NT2/D1 (cell line): ENCODE data around the gene GAS7.

Experiments
- DNase-seq: peaks from one replicate; pipeline ENCODE4 v3.0.0-alpha.2; 2011; ENCODE audit warnings: low read depth, low spot score
- H3K27me3 ChIP-seq: 2 replicates; pipeline ENCODE4 v1.6.0; 2011; ENCODE audit warnings: mild to moderate bottlenecking; ENCODE audit not compliant: insufficient read length, insufficient read depth
- H3K36me3 ChIP-seq: 2 replicates; pipeline ENCODE4 v1.6.1; 2011; ENCODE audit warnings: mild to moderate bottlenecking, low read length, mixed read lengths; ENCODE audit not compliant: insufficient read depth, insufficient read length
- H3K4me1 ChIP-seq: 2 replicates; pipeline ENCODE4 v1.5.1; 2011; ENCODE audit not compliant: insufficient read depth, insufficient read length
- H3K4me3 ChIP-seq: 2 replicates; pipeline ENCODE4 v1.5.1; 2011; ENCODE audit warnings: low read depth; ENCODE audit not compliant: insufficient read length
- H3K9ac ChIP-seq: 2 replicates; pipeline ENCODE4 v1.6.0; 2011; ENCODE audit warnings: low read depth; ENCODE audit not compliant: insufficient read length
- H3K9me3 ChIP-seq: 2 replicates; pipeline ENCODE4 v1.5.1; 2011; ENCODE audit warnings: mild to moderate bottlenecking, low read length; ENCODE audit not compliant: insufficient read depth
- SUZ12 ChIP-seq: IDR thresholded peaks from 2 replicates; pipeline ENCODE4 v1.6.1; 2011; ENCODE audit not compliant: insufficient read length, insufficient read depth; ENCODE audit errors: extremely low read depth
- YY1 ChIP-seq: IDR thresholded peaks from 2 replicates; pipeline ENCODE4 v1.6.1; 2011; ENCODE audit not compliant: insufficient read length, insufficient read depth
- ZNF274 ChIP-seq: IDR thresholded peaks from 2 replicates; pipeline ENCODE4 v1.6.1; 2011; ENCODE audit warnings: mild to moderate bottlenecking, low read depth, low read length

The GAS7 gene

GRCh38 chr17:10211666-10212065 lies 13.3 kb upstream of the GAS7 start:
- Histone ChIP-seq H3K36me3 (no peaks in the 10 kb centered on the region), H3K4me3 (no peak overlapping the region), H3K27me3 (no peaks in the 10 kb centered on the region), H3K4me1 (peaks cover 3% of the 10 kb centered on the region), H3K9me3 (no peaks in the 10 kb centered on the region), H3K9ac (no peak overlapping the region)
- TF ChIP-seq SUZ12 (no peak), YY1 (no peak), ZNF274 (no peak)
- no peak for DNase-seq

GRCh38 chr17:10210151-10210574 lies 11.8 kb upstream of the GAS7 start:
- peaks cover 12% of the 10 kb centered on the region for H3K9me3 ChIP-seq
- DNase-seq: no peak
- TF ChIP-seq YY1: no peak
- TF ChIP-seq SUZ12: no peak
- TF ChIP-seq ZNF274: no peak

GRCh38 chr17:10208604-10209193 lies 10.3 kb upstream of the GAS7 start:
- no peaks in the 10 kb centered on the region for H3K36me3 ChIP-seq
- peaks cover 3% of the 10 kb centered on the region for H3K4me1 ChIP-seq
- no peaks in the 10 kb centered on the region for H3K27me3 ChIP-seq
- no peak overlapping the region for H3K9ac ChIP-seq
- no peak for DNase-seq
- no peak overlapping the region for H3K4me3 ChIP-seq
- H3K9me3 ChIP-seq: peaks cover 22% of the 10 kb centered on the region
- TF ChIP-seq SUZ12: no peak
- TF ChIP-seq ZNF274: no peak
- TF ChIP-seq YY1: no peak

More at GRCh38 chr17:10210151-10210574, 11.8 kb upstream of the GAS7 start:
- Histone ChIP-seq H3K4me1 (peaks cover 3% of the 10 kb centered on the region), H3K27me3 (no peaks in the 10 kb centered on the region), H3K36me3 (no peaks in the 10 kb centered on the region), H3K4me3 (no peak overlapping the region), H3K9ac (no peak overlapping the region)

- H3K4me3 ChIP-seq: no peak overlapping the region
- no peak for DNase-seq
- no peaks in the 10 kb centered on the region for H3K36me3 ChIP-seq
- no peaks in the 10 kb centered on the region for H3K27me3 ChIP-seq
- H3K4me1 ChIP-seq: peaks cover 3% of the 10 kb centered on the region
- TF ChIP-seq ZNF274: no peak
- TF ChIP-seq YY1: no peak
- no peak for TF ChIP-seq SUZ12
- H3K9me3 ChIP-seq: peaks cover 22% of the 10 kb centered on the region
- H3K9ac ChIP-seq: no peak overlapping the region
These were observed 8.7 kb upstream of the GAS7 start for GRCh38 chr17:10207153-10207552.

GRCh38 chr17:10205549-10206185 lies 7.3 kb upstream of the GAS7 start:
- Histone ChIP-seq H3K4me1 (peaks cover 3% of the 10 kb centered on the region), H3K4me3 (no peak overlapping the region), H3K9me3 (peaks cover 22% of the 10 kb centered on the region), H3K27me3 (no peaks in the 10 kb centered on the region), H3K9ac (no peak overlapping the region), H3K36me3 (no peaks in the 10 kb centered on the region)
- DNase-seq: no peak
- TF ChIP-seq YY1 (no peak), SUZ12 (no peak), ZNF274 (no peak)

GRCh38 chr17:10201680-10202079 lies 3.3 kb upstream of the GAS7 start:
- H3K9ac ChIP-seq: no peak overlapping the region
- peaks cover 15% of the 10 kb centered on the region for H3K27me3 ChIP-seq
- no peaks in the 10 kb centered on the region for H3K4me1 ChIP-seq
- DNase-seq: no peak
- peaks cover 22% of the 10 kb centered on the region for H3K9me3 ChIP-seq
- H3K36me3 ChIP-seq: no peaks in the 10 kb centered on the region
- H3K4me3 ChIP-seq: no peak overlapping the region
- TF ChIP-seq SUZ12 (no peak), YY1 (no peak), ZNF274 (no peak)

- H3K9ac ChIP-seq: no peak overlapping the region
- DNase-seq: no peak
- H3K9me3 ChIP-seq: peaks cover 19% of the 10 kb centered on the region
- peaks cover 17% of the 10 kb centered on the region for H3K27me3 ChIP-seq
- H3K4me1 ChIP-seq: no peaks in the 10 kb centered on the region
- no peak for TF ChIP-seq YY1
- TF ChIP-seq SUZ12: no peak
- TF ChIP-seq ZNF274: no peak
- H3K4me3 ChIP-seq: no peak overlapping the region
- H3K36me3 ChIP-seq: peaks cover 6% of the 10 kb centered on the region
These were observed 2.2 kb upstream of the GAS7 start for GRCh38 chr17:10200645-10201044.
